ENCODE measurements around the gene IKZF1.
A peak's percentile ranks its signal among the peaks of the same experiment; 100 is the strongest.

IKZF1 gene

GRCh38 chr7:50282813-50283605 lies 21.5 kb upstream of the IKZF1 start:
- peak overlapping the region; percentile 62 for H3K4me3 ChIP-seq (ENCODE audit: low read depth, low read length)
- DNase-seq (ENCODE audit: low read depth): no peak
- no peak for TF ChIP-seq CTCF (IDR thresholded peaks at IDR 0.05; ENCODE audit: insufficient read depth, low read depth, low read length, missing control alignments)

- no peak for DNase-seq (ENCODE audit: low read depth)
- TF ChIP-seq CTCF (IDR thresholded peaks at IDR 0.05; ENCODE audit: insufficient read depth, low read depth, low read length, missing control alignments): no peak
- H3K4me3 ChIP-seq (ENCODE audit: low read depth, low read length): peak overlapping the region; percentile 62
Measured at GRCh38 chr7:50283731-50284130, 20.8 kb upstream of the IKZF1 start.

GRCh38 chr7:50284296-50284695 lies 20.2 kb upstream of the IKZF1 start:
- no peak overlapping the region for H3K4me3 ChIP-seq (ENCODE audit: low read depth, low read length)
- DNase-seq (ENCODE audit: low read depth): peak; percentile 57
- no peak for TF ChIP-seq CTCF (IDR thresholded peaks at IDR 0.05; ENCODE audit: insufficient read depth, low read depth, low read length, missing control alignments)

- H3K4me3 ChIP-seq (ENCODE audit: low read depth, low read length): no peak overlapping the region
- no peak for DNase-seq (ENCODE audit: low read depth)
- TF ChIP-seq CTCF (IDR thresholded peaks at IDR 0.05; ENCODE audit: insufficient read depth, low read depth, low read length, missing control alignments): no peak
Measured at GRCh38 chr7:50285269-50285668, 19.2 kb upstream of the IKZF1 start.

- no peak for DNase-seq (ENCODE audit: low read depth)
- no peak overlapping the region for H3K4me3 ChIP-seq (ENCODE audit: low read depth, low read length)
- no peak for TF ChIP-seq CTCF (IDR thresholded peaks at IDR 0.05; ENCODE audit: insufficient read depth, low read depth, low read length, missing control alignments)
Measured at GRCh38 chr7:50287129-50287528, 17.4 kb upstream of the IKZF1 start.

GRCh38 chr7:50292165-50292757 lies 12.3 kb upstream of the IKZF1 start:
- TF ChIP-seq CTCF (IDR thresholded peaks at IDR 0.05; ENCODE audit: insufficient read depth, low read depth, low read length, missing control alignments): no peak
- H3K4me3 ChIP-seq (ENCODE audit: low read depth, low read length): no peak overlapping the region
- DNase-seq (ENCODE audit: low read depth): no peak

Measured in GM12865 (cell line).